ENCODE measurements around the gene KLHL29. TPM values are rescaled to one million over a fixed set of nuclear protein-coding genes. Genes with fewer than 3 reads are reported as not detected.

Gene KLHL29
- total and polyA plus RNA-seq, 2 experiments from 2014 or later: 1.5 to 6.5 TPM

GRCh38 chr2:23622966-23623675 lies 238.1 kb downstream of the KLHL29 start:
- Histone ChIP-seq H3K27me3 (ENCODE audit: insufficient read depth) (no peaks in the 10 kb centered on the region), H3K79me2 (replicated peaks; ENCODE audit: insufficient read depth) (no peaks in the 10 kb centered on the region), H4K20me1 (replicated peaks; ENCODE audit: insufficient read depth) (no peaks in the 10 kb centered on the region), H2AFZ (no peak overlapping the region), H3K27ac (ENCODE audit: low read depth) (no peak overlapping the region), H3K4me1 (ENCODE audit: insufficient read depth) (no peaks in the 10 kb centered on the region), H3K36me3 (ENCODE audit: insufficient read depth) (no peaks in the 10 kb centered on the region), H3K9me2 (ENCODE audit: insufficient read depth) (no peaks in the 10 kb centered on the region), H3K4me2 (no peak overlapping the region), H3F3A (replicated peaks; ENCODE audit: low read depth) (no peaks in the 10 kb centered on the region), H3K4me3 (no peak overlapping the region)
- peaks cover 14% of the 10 kb centered on the region for H3K9me3 Mint-ChIP-seq
- H3K4me1 Mint-ChIP-seq: peaks cover 16% of the 10 kb centered on the region
- no peak overlapping the region for H3K27ac Mint-ChIP-seq
- peaks cover 11% of the 10 kb centered on the region for H3K27me3 Mint-ChIP-seq (ENCODE audit: insufficient read depth, low read depth, poor library complexity)
- peaks cover 7% of the 10 kb centered on the region; the same call in 2 of the 3 replicates for H3K36me3 Mint-ChIP-seq (ENCODE audit: low read depth)
- ATAC-seq: no peak
- no peak overlapping the region for H3K4me3 Mint-ChIP-seq
- DNase-seq (ENCODE audit: low spot score): no peak
- no peak for TF ChIP-seq NANOG (IDR thresholded peaks at IDR 0.05; ENCODE audit: borderline replicate concordance)
- TF ChIP-seq, protein P1, sequence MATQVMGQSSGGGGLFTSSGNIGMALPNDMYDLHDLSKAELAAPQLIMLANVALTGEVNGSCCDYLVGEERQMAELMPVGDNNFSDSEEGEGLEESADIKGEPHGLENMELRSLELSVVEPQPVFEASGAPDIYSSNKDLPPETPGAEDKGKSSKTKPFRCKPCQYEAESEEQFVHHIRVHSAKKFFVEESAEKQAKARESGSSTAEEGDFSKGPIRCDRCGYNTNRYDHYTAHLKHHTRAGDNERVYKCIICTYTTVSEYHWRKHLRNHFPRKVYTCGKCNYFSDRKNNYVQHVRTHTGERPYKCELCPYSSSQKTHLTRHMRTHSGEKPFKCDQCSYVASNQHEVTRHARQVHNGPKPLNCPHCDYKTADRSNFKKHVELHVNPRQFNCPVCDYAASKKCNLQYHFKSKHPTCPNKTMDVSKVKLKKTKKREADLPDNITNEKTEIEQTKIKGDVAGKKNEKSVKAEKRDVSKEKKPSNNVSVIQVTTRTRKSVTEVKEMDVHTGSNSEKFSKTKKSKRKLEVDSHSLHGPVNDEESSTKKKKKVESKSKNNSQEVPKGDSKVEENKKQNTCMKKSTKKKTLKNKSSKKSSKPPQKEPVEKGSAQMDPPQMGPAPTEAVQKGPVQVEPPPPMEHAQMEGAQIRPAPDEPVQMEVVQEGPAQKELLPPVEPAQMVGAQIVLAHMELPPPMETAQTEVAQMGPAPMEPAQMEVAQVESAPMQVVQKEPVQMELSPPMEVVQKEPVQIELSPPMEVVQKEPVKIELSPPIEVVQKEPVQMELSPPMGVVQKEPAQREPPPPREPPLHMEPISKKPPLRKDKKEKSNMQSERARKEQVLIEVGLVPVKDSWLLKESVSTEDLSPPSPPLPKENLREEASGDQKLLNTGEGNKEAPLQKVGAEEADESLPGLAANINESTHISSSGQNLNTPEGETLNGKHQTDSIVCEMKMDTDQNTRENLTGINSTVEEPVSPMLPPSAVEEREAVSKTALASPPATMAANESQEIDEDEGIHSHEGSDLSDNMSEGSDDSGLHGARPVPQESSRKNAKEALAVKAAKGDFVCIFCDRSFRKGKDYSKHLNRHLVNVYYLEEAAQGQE (IDR thresholded peaks at IDR 0.05; ENCODE audit: unreplicated experiment): no peak
- no peak for TF ChIP-seq EZH2 (IDR thresholded peaks at IDR 0.05; ENCODE audit: low read depth, unreplicated experiment)
- TF ChIP-seq ZNF331 (CRISPR knock-in tag; IDR thresholded peaks at IDR 0.05; ENCODE audit: low read depth): no peak
- no peak for TF ChIP-seq ZNF114 (CRISPR knock-in tag; IDR thresholded peaks at IDR 0.05)
- TF ChIP-seq, protein P2, sequence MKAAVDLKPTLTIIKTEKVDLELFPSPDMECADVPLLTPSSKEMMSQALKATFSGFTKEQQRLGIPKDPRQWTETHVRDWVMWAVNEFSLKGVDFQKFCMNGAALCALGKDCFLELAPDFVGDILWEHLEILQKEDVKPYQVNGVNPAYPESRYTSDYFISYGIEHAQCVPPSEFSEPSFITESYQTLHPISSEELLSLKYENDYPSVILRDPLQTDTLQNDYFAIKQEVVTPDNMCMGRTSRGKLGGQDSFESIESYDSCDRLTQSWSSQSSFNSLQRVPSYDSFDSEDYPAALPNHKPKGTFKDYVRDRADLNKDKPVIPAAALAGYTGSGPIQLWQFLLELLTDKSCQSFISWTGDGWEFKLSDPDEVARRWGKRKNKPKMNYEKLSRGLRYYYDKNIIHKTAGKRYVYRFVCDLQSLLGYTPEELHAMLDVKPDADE (IDR thresholded peaks at IDR 0.05): no peak
- TF ChIP-seq ZNF462 (CRISPR knock-in tag; IDR thresholded peaks at IDR 0.05): no peak
